Body of pancreas (tissue), 4 donors: ENCODE measurements around the gene HMX1. TPM values are rescaled to one million over a fixed set of nuclear protein-coding genes. Genes with fewer than 3 reads are reported as not detected.

Source experiments
- ATAC-seq: fragments of 150-250 bp; one replicate; pipeline ENCODE4 v1.9.1; 2016
- DNase-seq, 4 donors: peaks; one replicate each; pipeline ENCODE4 v3.0.0-alpha.2; 2019
- H3K27ac ChIP-seq, 4 donors: fragments of 200-600 bp; sonication (generic); 1 replicate in 3 of 4; 2 replicates in 1 of 4; pipeline versions ENCODE4 v1.5.1 to v1.6.1; 2016 to 2019; ENCODE audit warnings: mild to moderate bottlenecking in 1 of 4, mixed read lengths in 1 of 4, moderate library complexity in 1 of 4
- H3K27me3 ChIP-seq, 2 donors: fragments of 200-600 bp; sonication (generic); one replicate each; pipeline ENCODE4 v1.6.0; 2016; ENCODE audit warnings: mild to moderate bottlenecking in 1 of 2
- H3K36me3 ChIP-seq, 2 donors: fragments of 200-600 bp; sonication (generic); replicated peaks in 1 of 2; 2 replicates each; pipeline ENCODE4 v1.5.1; 2016; ENCODE audit warnings: low read depth in 2 of 2; ENCODE audit not compliant: insufficient read depth in 1 of 2
- H3K4me1 ChIP-seq: fragments of 200-600 bp; sonication (generic); one replicate; pipeline ENCODE4 v1.6.0; 2016
- H3K4me3 ChIP-seq, 2 donors: fragments of 200-600 bp; sonication (generic); 1 replicate in 1 of 2; 2 replicates in 1 of 2; pipeline ENCODE4 v1.5.1; 2016 to 2019
- H3K9me3 ChIP-seq, 3 donors: fragments of 200-600 bp; sonication (generic); 1 replicate in 2 of 3; 2 replicates in 1 of 3; pipeline ENCODE4 v1.5.1; 2016
- CTCF ChIP-seq, 7 experiments: fragments of 450-650 bp in 4 of 7; fragments of 200-600 bp in 3 of 7; sonication (generic) in 3 of 7; IDR thresholded peaks; one replicate each; pipeline ENCODE4 v1.5.1; 2016 to 2019; ENCODE audit warnings: antibody characterized with exemption in 7 of 7
- POLR2A ChIP-seq, 3 donors: fragments of 450-650 bp; IDR thresholded peaks; one replicate each; pipeline ENCODE4 v1.6.1; 2016; ENCODE audit warnings: antibody characterized with exemption in 3 of 3, mild to moderate bottlenecking in 2 of 3
- WGBS, 2 donors: methylation state at CpG; one replicate each; pipeline ENCODE4 v1.1.5; 2017; 5-methylcytosine and 5-hydroxymethylcytosine counted together
- intact Hi-C: fragments of 100-400 bp; cut with DNase I; formaldehyde crosslinking; loops from one replicate; pipeline ENCODE4 v1.15.1; 2023
- total RNA-seq, 2 donors: library from RNA; depleted of rRNA; stranded (reverse); fragments of >200 nt; gene quantifications; one replicate each; pipeline ENCODE4 v1.1.0, GENCODE V29; 2016

Gene HMX1
- total RNA-seq, 2 donors from 2014 or later: not detected

- H3K27ac ChIP-seq: no peak overlapping the region
- 4 to 13% methylated on average over 18 to 19 of the region's 20 CpGs for WGBS, 2 donors
- no peaks in the 10 kb centered on the region for H3K4me1 ChIP-seq
- no peaks in the 10 kb centered on the region for H3K36me3 ChIP-seq
- intact Hi-C loops: loop anchor here (10.0 kb wide), 1 partner anchor 313 kb away; no protein-coding TSS in a partner anchor
- TF ChIP-seq POLR2A (IDR thresholded peaks at IDR 0.05) (no peak), CTCF (IDR thresholded peaks at IDR 0.05) (peak; percentile 66 to 86 (median 78))
- no peaks in the 10 kb centered on the region for H3K9me3 ChIP-seq
- peak; percentile 73 for ATAC-seq
- H3K27me3 ChIP-seq: peaks cover 0 to 5% of the 10 kb centered on the region in 2 donors
- no peak overlapping the region for H3K4me3 ChIP-seq
- peak; percentile 51 to 78 (median 69) for DNase-seq
Measured at GRCh38 chr4:8917868-8918783, 46.5 kb upstream of the HMX1 start.

GRCh38 chr4:8917321-8917811 is 45.7 kb upstream of the HMX1 start:
- WGBS, 2 donors: 58 to 72% methylated on average over 3 to 12 of the region's 12 CpGs
- DNase-seq: peak in 2 of 4 donors; percentile 7 to 8
- TF ChIP-seq POLR2A (IDR thresholded peaks at IDR 0.05) (no peak), CTCF (IDR thresholded peaks at IDR 0.05) (no peak)
- Histone ChIP-seq H3K27me3 (peaks cover 0 to 5% of the 10 kb centered on the region in 2 donors), H3K4me3 (no peak overlapping the region), H3K27ac (no peak overlapping the region), H3K36me3 (no peaks in the 10 kb centered on the region), H3K4me1 (no peaks in the 10 kb centered on the region), H3K9me3 (no peaks in the 10 kb centered on the region)
- intact Hi-C loops: loop anchor here (10.0 kb wide), 1 partner anchor 313 kb away; no protein-coding TSS in a partner anchor
- ATAC-seq: no peak

GRCh38 chr4:8916906-8917305 is 45.3 kb upstream of the HMX1 start:
- H3K9me3 ChIP-seq: no peaks in the 10 kb centered on the region
- H3K4me1 ChIP-seq: no peaks in the 10 kb centered on the region
- peak in 1 of 4 donors; percentile 3 for DNase-seq
- ATAC-seq: no peak
- H3K36me3 ChIP-seq: no peaks in the 10 kb centered on the region
- H3K4me3 ChIP-seq: no peak overlapping the region
- 60 to 100% methylated on average over 1 to 2 of the region's 2 CpGs for WGBS, 2 donors
- TF ChIP-seq POLR2A (IDR thresholded peaks at IDR 0.05): no peak
- TF ChIP-seq CTCF (IDR thresholded peaks at IDR 0.05): no peak
- H3K27me3 ChIP-seq: peaks cover 0 to 9% of the 10 kb centered on the region in 2 donors
- H3K27ac ChIP-seq: no peak overlapping the region
- intact Hi-C loops: loop anchor here (10.0 kb wide), 1 partner anchor 312 kb away; no protein-coding TSS in a partner anchor

GRCh38 chr4:8916351-8916885 is 44.8 kb upstream of the HMX1 start:
- ATAC-seq: no peak
- H3K27ac ChIP-seq: no peak overlapping the region
- TF ChIP-seq POLR2A (IDR thresholded peaks at IDR 0.05) (no peak), CTCF (IDR thresholded peaks at IDR 0.05) (no peak)
- DNase-seq: peak in 3 of 4 donors; percentile 0 to 5 (median 2)
- H3K27me3 ChIP-seq: peaks cover 0 to 9% of the 10 kb centered on the region in 2 donors
- no peaks in the 10 kb centered on the region for H3K9me3 ChIP-seq
- 38% methylated on average over 11 of the region's 11 CpGs; no CpG with 5 or more reads in 1 of the 2 donors for WGBS, 2 donors
- no peaks in the 10 kb centered on the region for H3K4me1 ChIP-seq
- H3K4me3 ChIP-seq: no peak overlapping the region
- H3K36me3 ChIP-seq: no peaks in the 10 kb centered on the region
- intact Hi-C loops: loop anchor here (10.0 kb wide), 1 partner anchor 312 kb away; no protein-coding TSS in a partner anchor
